RPMI7951 (cell line): Measurements from ENCODE around the gene TMEM115. TPM values are rescaled to one million over a fixed set of nuclear protein-coding genes. Genes with fewer than 3 reads are reported as not detected.

ENCODE experiments used
- DNase-seq: peaks from one replicate; pipeline ENCODE4 v3.0.0-alpha.2; 2012; ENCODE audit warnings: low read depth
- total RNA-seq: library from RNA; depleted of rRNA; stranded (reverse); fragments of >200 nt; shearing (Covaris generic); gene quantifications from 2 replicates; pipeline ENCODE4 v1.2.3, GENCODE V29; 2014; rRNA removed

The TMEM115 gene
- 42.5 and 45.4 TPM in 2 replicates for total RNA-seq

DNA sequence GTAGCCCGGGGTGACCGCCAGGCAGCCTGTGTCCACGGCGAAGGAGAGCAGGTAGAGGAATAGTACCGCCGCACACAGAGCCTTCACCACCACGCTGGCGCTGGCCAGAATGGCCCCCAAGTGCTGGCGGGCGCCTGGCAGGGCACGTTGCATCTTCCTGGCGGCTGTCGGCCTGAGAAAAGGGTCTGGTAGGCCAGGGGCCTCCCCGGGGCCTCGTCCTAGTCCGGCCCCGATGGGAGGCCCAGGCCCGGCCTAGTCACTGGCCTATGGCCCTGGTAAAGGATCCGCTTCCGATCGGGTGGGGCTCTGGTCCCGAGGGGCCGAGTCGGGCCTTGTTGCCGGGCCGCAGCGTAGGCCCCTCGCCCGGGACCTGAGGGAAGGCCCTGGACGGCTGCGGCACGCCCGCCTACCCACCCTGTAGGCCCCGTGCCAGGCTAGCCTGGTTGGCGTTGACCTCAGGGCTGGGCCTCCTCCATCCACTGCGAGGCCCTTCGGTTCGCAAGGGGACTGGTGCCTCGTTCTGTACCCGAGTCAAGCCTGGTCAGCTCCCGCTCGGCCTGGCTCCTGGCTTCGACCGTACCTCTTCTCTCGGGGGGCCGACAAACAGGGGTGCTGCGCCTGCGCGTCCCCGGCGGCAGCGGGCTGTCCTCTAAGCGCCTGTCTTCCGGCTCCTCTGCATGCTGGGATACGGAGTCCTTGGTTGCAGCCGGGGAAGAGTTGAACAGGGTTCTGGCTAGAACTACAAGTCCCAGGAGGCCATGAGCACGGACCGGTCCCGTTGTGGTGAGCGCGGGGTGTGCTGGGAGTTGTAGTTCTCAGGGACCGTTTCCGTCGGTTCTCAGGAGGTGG, at the start of gene TMEM115:
Gene TMEM115 (minus strand): TSS at position 611 of the 849 bp plus-strand sequence. CDS start 458 bp downstream, at position 153.
- DNase-seq = peak; percentile 99

DNA sequence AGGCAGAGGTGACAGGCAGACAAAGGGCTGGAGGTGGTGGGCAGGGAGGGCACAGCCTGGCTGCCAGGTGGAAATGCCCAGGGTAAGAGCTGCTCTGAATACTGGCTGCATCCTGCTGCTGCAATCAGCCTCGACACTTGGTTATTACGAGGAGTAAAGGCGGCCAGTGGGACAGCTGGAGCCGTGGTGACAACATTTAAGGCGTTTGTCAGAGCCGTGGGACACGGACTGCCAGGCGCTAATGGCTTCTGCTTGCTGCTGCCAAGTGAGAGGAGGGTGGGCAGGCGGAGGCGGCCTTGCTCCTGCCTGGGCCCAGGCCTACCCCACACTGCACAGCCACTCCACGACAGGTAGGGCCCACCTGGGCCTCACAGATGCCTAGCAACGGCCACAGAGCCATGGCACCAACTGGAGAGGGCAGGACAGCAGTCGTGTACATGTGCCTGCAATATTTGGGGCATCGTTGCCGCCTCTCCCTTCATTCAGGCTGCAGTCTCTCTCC, 49.2 kb upstream of the TMEM115 start:
- no peak for DNase-seq

GRCh38 chr3:50406487-50406886, 47.2 kb upstream of the TMEM115 start:
- no peak for DNase-seq

DNA sequence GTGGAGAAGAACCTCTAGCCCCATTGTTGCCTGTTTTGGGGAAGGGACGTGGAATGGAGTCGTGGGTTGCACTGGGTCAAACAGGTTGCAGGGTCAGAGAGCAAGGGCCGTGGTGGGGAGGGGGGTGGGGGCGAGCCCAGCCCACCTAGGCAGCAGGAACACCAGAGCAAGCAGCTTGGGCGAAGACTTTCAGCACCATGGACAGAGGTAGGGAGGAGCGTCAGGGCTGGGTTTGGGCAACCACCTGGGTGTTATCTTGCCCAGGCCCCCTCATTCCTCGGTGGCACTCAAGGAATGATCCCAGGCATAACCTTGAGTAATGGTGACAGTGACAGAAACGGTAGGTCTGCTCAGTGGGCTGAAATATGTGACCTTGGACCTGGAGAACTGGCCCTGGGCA, 45.9 kb upstream of the TMEM115 start:
- DNase-seq = peak; percentile 17

DNA sequence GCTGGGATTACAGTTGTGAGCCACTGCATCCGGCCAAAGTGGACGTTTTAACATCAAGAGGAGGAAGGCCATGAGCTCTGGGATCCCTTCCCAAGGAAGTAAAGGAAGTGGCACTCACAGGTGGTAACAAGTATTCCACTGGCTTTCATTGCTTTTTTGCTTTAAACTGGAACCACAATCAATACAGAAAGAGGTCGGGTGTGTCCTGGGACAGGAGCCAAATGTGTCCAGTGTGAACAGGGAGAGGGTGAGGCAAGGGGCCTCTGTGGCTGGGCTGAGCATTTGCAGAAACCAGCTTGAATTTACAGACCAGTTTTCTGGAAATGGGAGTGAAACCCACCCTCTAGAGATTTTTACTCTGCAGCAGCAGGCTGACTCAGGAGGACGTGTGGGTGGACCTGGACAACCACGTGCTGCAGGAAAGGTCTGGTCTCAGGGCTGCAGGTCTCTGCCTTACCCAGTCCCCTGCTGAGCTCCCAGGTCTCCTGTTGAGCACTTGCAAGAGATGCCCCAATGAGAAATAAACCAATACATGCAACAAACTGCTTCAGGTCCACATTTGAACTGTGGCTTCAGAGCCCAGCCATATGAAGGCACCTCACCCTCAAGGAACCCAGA, 42.8 kb upstream of the TMEM115 start:
- DNase-seq = no peak

- DNase-seq = no peak
These were observed 37.2 kb upstream of the TMEM115 start for GRCh38 chr3:50396502-50396901.

GRCh38 chr3:50395070-50395860, 35.9 kb upstream of the TMEM115 start:
- DNase-seq = no peak

DNA sequence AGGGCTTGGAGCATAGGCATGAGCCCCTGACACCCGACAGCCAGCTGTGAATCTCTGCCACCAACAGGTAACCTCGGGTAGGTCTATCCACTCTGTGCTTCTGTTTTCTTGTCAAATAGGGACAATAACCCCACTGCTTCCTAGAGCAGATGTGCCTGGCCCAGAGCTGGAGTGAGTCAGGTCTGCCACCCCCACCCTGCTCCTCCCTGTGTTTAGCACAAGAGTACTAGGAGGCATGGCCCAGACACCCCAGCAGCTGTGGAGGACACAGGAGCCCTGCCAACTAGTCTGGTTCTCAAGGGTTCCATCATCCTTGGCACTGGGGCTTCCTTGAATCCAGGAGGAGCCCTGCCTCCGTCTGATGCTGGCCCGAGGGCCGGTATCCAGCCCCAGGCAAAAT, 33.7 kb upstream of the TMEM115 start:
- no peak for DNase-seq

DNA sequence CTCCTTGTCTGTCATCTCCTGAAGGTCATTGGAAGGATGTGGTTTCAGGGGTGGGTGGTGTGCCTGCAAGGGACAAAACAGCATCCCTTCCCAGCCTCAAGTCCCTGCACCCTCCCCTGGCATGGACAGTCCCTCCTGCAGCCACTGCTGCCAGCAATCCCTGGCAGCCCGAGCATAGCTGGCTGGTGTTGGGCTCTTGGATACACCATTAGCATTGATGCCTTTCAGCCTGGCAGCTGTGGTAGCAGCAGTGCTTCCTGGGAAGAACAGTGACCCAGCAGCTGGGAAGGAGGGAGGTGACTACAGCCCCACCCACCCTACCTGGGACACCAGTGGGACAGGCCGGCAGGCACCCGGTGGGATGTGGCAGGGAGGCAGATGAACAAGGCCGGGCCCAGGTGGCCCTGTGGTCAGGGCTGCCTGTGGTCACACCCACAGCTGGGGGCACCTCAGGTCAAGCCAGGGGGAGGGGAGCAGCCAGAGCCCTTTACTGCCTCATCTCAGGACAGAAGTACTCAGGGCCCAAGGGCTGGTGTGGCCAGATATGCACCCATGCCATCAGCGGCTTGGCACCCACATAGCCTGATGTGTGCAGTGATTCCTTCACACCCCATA, 32.9 kb upstream of the TMEM115 start:
- DNase-seq = no peak

GRCh38 chr3:50390508-50391224, 31.3 kb upstream of the TMEM115 start:
- DNase-seq = peak; percentile 16

DNA sequence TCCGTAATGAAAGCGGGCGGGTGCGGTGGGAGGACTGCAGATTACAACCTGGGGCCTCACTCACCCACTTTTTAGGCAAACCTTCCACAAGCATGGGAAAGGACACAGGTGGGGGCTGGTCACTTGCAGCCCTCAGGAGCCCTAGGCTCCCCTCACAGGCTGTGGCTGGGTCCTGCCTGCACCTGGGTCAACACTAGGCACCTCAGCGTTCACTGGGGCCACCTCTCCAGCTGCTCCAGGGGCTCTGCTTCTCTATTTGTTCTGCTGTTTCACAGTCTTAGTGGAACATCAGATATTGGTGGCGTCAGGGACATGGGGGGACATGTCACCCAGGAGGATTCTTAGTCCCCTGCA, 30.1 kb upstream of the TMEM115 start:
- no peak for DNase-seq

GRCh38 chr3:50388720-50389413, 29.5 kb upstream of the TMEM115 start:
- no peak for DNase-seq

GRCh38 chr3:50388016-50388719, 28.8 kb upstream of the TMEM115 start:
- DNase-seq = no peak

DNA sequence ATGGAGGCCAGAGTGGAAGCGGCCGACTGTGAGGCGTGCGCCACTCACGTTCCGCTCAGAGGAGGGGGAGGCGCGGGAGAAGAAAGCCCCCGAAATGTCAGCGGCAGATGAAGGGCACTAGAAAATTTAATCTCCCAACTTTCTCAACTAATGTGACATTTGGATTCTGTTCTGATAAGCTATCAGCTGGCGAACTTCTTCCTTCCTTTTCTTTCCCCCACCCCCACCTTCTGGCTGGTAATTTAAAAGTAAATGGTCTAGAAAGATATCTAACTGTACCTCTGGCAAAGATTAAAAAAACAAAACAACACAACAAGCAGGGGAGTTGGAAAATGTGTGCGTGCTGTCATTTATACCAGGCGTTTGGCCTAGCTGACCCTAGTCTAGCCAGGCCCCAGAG, 26.4 kb upstream of the TMEM115 start:
- DNase-seq = no peak

- no peak for DNase-seq
These were observed 24.4 kb upstream of the TMEM115 start for GRCh38 chr3:50383750-50384149.

- DNase-seq = no peak
These were observed 23.4 kb upstream of the TMEM115 start for GRCh38 chr3:50382722-50383121.

GRCh38 chr3:50381383-50381782, 22.1 kb upstream of the TMEM115 start:
- no peak for DNase-seq

GRCh38 chr3:50380405-50381085, 21.2 kb upstream of the TMEM115 start:
- DNase-seq = no peak

- DNase-seq = no peak
These were observed 19.4 kb upstream of the TMEM115 start for GRCh38 chr3:50378757-50379156.
